GM21381 (cell line): ENCODE results near the gene PVR.
"Not testable (repeated sequence)": the region's sequence is repeated elsewhere in the genome, so short reads cannot be mapped to it uniquely, and the experiment has no call there.

Experiments used
- ATAC-seq: cut with Tn5 transposase; IDR thresholded peaks from one replicate; pipeline ENCODE4 v1.9.1; 2021; ENCODE audit warnings: mild to moderate bottlenecking, moderate library complexity; ENCODE audit not compliant: unreplicated experiment

The PVR gene

GRCh38 chr19:44618640-44619357 is 24.9 kb upstream of the PVR start:
- no peak for ATAC-seq

- ATAC-seq: no peak
These were observed 23.0 kb upstream of the PVR start for GRCh38 chr19:44620667-44621066.

- ATAC-seq: no peak
These were observed 22.3 kb upstream of the PVR start for GRCh38 chr19:44621367-44621766.

GRCh38 chr19:44623080-44623479 is 20.6 kb upstream of the PVR start:
- no peak for ATAC-seq

GRCh38 chr19:44623626-44624025 is 20.1 kb upstream of the PVR start:
- ATAC-seq: no peak

- no peak for ATAC-seq
These were observed 18.8 kb upstream of the PVR start for GRCh38 chr19:44624840-44625354.

GRCh38 chr19:44625637-44626036 is 18.1 kb upstream of the PVR start:
- ATAC-seq: not testable (repeated sequence)

DNA sequence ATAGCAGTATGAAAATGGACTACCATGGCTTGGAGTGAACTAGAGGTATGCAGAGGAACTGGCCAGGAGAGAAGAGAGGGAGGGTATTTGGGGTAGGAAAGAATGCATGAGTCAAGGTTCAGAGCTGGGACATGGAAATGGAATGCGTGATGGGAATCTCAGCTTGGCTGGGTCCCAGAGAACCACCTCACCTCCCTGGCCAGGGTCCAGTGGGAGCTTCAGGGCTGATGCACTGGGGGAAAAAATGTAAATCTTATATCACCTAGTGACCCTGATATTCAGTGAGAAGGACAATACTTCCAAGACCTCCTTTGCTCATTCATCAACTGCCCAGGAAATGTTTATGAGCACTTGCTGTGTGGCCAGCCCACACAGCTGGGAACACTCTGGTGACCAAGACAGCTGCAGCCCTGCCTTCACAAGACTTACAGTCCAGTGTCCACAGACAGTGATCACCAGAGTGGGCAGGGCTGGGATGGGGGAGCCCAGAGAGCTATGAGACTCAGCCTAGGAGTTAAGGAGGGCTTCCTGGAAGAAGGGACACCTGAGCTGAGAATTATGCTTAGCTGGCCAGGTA is 17.6 kb upstream of the PVR start:
- no peak for ATAC-seq

DNA sequence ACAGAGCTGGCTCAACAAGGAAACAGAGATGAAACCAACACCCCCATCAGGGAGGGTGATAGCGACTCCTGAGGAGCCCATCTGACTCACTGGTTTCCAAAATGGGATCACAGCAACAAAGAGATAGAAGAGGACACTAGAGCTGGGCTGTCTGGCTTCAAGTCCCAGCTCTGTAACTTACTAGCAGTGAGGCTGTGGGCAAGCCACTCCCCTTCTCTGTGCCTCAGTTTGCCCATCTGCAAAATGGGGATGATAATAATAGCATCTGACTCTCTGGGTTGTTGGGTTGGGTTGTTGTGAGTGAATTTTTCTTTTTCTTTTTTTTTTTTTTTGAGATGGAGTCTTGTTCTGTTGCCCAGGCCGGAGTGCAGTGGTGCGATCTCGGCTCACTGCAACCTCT is 16.1 kb upstream of the PVR start:
- ATAC-seq: no peak

DNA sequence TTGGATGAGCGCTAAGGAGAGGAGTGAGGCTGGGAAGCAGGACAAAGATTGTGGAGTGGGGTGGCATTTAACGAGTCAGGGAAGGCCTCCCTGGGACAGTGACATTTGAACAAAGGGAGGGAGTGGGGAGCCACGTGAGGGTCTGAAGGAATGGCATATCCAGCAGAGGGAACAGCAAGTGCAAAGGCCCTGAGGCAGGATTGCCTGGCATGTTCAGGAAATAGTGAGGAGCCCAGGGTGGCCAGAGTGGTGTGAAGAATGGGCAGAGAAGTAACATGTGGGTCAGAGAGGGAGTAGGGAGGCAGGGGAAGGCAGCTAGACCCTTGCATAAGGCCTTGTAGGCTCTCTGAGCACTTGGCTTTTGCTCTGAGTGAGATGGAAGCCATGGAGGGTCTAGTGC is 14.9 kb upstream of the PVR start:
- no peak for ATAC-seq

DNA sequence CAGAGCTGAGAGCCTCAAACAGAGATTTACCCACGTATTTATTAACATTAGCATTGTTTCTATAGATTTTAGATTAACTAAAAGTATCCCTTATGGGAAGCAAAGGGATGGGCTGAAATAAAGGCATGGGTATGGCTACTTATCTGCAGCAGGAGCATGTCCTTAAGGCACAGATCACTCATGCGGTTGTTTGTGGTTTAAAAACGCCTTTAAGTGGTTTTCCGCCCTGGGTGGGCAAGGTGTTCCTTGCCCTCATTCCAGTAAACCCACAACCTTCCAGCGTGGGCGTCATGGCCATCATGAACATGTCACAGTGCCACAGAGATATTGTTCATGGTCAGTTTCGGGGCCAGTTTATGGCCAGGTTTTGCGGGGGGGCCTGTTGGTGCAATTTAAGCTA is 12.1 kb upstream of the PVR start:
- ATAC-seq: not testable (repeated sequence)

GRCh38 chr19:44634058-44634457 is 9.7 kb upstream of the PVR start:
- not testable (repeated sequence) for ATAC-seq

- no peak for ATAC-seq
These were observed 8.9 kb upstream of the PVR start for GRCh38 chr19:44634785-44635184.

DNA sequence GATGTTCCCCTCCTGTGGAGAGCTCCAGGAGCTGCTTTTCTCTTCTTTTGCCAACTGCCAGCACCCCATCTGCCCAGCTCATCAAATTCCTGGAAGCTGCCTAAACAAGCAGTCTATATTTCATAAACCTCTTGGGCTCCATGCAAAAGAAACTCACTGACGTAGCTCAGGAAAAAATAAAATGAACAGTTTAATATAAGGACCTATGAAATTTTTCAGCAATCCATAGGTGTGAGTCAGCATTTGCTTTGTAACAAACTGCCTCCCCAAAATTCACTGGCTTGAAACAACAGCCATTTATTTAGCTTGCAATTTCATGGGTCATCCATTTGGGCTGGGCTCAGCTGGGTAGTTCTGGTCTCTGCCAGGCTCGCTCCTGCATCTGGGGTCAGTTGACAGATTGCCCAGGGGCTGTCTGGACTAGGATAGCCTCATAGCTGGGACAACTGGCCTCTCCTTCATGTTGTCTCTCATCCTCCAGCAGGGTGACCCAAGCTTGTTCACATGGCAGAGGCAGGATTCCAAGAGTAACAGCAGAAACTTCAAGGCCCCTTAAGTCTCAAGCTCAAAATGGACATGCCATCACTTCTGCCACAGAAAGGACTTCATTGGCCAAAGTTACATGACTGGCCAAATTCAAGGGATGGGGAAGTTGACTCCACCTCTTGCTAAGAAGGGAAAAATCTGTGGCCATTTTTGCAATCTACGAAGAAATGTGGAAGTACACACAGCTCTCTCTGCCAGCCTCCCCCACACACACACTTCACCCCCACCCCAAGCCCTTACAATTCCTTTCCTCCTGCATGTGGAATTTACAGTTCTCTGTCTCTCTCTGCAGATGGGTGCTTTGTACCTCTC is 7.9 kb upstream of the PVR start:
- ATAC-seq: no peak

- ATAC-seq: no peak
These were observed 7.0 kb upstream of the PVR start for GRCh38 chr19:44636439-44637389.

DNA sequence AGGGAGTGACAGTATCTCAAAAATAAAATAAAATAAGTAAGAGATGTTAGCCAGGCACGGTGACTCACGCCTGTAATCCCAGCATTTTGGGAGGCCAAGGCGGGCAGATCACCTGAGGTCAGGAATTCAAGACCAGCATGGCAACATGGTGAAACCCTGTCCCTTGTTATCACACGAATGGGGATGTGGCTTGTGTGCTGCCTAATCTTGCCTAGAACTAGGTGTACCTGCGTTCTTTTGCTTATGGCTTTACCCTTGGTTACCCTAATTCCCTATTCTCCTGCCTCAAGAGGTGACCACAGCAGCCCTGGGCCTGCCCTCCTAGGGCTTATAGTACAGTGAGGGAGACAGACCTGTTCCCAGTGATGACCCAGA is 6.3 kb upstream of the PVR start:
- no peak for ATAC-seq

DNA sequence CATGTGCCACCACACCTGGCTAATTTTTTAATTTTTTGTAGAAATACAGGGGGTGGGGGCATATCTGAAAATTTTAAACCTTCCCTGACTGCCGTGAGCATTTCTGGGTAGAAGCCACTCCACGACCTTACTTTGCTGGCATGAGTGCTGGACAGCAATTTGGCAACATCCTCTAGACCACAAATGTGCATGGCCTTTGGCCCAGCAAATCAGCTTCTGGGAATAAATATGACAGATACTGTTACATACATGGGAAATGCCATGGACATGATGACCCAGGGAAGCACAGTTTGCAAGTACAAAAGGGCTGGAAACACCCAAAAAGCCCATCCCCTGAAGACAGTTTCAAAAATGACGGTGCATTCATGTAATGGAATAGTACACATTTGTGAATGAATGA is 3.2 kb upstream of the PVR start:
- no peak for ATAC-seq

DNA sequence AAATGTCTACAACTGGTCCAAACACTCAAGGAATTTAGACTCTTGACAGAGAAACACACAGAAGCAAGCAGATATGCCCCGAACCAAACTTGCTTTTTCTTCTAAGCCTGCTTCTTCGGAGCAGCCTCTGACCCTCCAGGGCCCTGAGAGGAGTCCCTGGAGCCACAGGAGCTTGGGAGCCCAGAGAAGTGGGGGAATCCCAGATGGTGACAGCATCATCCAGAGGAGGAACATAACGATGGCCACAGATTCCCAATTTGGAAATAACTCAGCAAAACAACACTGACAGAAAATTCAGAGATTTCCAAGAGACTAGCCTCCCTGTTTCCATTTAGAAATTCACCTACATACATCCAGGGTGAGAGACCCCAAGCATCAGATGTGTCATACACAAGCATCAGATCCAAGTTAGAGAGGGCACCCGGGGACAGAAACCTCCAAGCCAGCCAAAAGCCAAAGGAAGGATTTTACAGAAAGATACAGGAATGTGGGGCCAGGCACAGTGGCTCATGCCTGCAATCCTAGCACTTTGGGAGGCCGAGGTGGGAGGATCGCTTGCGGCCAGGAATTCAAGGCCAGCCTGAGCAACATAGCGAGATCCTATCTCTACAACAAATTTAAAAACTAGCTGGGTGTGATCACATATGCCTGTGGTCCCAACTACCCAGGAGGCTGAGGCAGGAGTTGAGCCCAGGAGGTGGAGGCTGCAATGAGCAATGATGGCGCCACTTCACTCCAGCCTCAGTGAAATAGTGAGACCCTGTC is 2.0 kb upstream of the PVR start:
- ATAC-seq: no peak

DNA sequence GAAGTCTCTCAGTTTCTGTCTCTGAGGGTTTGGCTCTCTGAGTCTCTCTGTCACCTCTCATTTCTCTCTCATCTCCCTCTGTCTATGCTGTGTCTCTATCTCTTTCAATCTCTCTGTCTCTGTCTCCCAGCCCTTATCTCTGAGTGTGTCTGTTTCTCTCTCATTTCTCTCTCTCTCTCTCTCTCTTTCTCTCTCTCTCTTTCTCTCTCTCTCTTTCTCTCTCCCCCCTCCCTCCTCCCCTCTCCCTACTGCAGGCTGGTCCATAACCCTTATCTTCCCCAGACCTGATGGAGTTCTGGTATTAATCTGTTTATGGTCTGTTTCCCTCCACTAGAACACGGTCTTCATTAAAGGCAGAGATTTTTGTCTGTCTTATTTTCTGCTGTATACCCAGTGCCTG is 1.3 kb upstream of the PVR start:
- no peak for ATAC-seq
